GM12875 (cell line): ENCODE results near the gene MTMR3.

Source experiments
- H3K4me3 ChIP-seq: one replicate; pipeline ENCODE4 v1.5.1; 2011; ENCODE audit warnings: low read depth, low read length, control low read depth
- CTCF ChIP-seq: IDR thresholded peaks from 2 replicates; pipeline ENCODE4 v1.5.1; 2011; ENCODE audit warnings: low read depth, mild to moderate bottlenecking, control low read depth, inconsistent platforms, low read length, moderate library complexity, borderline replicate concordance; ENCODE audit not compliant: insufficient read depth

MTMR3 gene

GRCh38 chr22:29903371-29903770 is 20.4 kb downstream of the MTMR3 start:
- no peak overlapping the region for H3K4me3 ChIP-seq
- TF ChIP-seq CTCF, result no peak

GRCh38 chr22:29904020-29904419 is 21.0 kb downstream of the MTMR3 start:
- H3K4me3 ChIP-seq, result no peak overlapping the region
- TF ChIP-seq CTCF, result no peak

GRCh38 chr22:29907753-29908515 is 25.0 kb downstream of the MTMR3 start:
- H3K4me3 ChIP-seq, result no peak overlapping the region
- TF ChIP-seq CTCF, result no peak

- no peak for TF ChIP-seq CTCF
- H3K4me3 ChIP-seq, result no peak overlapping the region
Observed at GRCh38 chr22:29912141-29912540, 29.2 kb downstream of the MTMR3 start.

- TF ChIP-seq CTCF, result no peak
- no peak overlapping the region for H3K4me3 ChIP-seq
Observed at GRCh38 chr22:29912605-29913398, 29.8 kb downstream of the MTMR3 start.

GRCh38 chr22:29914165-29914564 is 31.2 kb downstream of the MTMR3 start:
- no peak overlapping the region for H3K4me3 ChIP-seq
- no peak for TF ChIP-seq CTCF
